ENCODE data around the gene FSTL4.

The FSTL4 gene

GRCh38 chr5:133461796-133462516 lies 150.4 kb downstream of the FSTL4 start:
- FAIRE-seq (no peak), DNase-seq (ENCODE audit: insufficient read length, low spot score) (no peak)
- TF ChIP-seq CTCF (IDR thresholded peaks at IDR 0.05; ENCODE audit: insufficient read depth, missing control alignments): no peak

GRCh38 chr5:133460172-133460758 lies 152.1 kb downstream of the FSTL4 start:
- no peak for FAIRE-seq
- peak; percentile 68 for TF ChIP-seq CTCF (IDR thresholded peaks at IDR 0.05; ENCODE audit: insufficient read depth, missing control alignments)
- peak; percentile 35 for DNase-seq (ENCODE audit: insufficient read length, low spot score)

- DNase-seq (ENCODE audit: insufficient read length, low spot score) (no peak), FAIRE-seq (no peak)
- TF ChIP-seq CTCF (IDR thresholded peaks at IDR 0.05; ENCODE audit: insufficient read depth, missing control alignments): no peak
Measured at GRCh38 chr5:133459474-133460160, 152.7 kb downstream of the FSTL4 start.

- DNase-seq (ENCODE audit: insufficient read length, low spot score): no peak
- no peak for TF ChIP-seq CTCF (IDR thresholded peaks at IDR 0.05; ENCODE audit: insufficient read depth, missing control alignments)
- no peak for FAIRE-seq
Measured at GRCh38 chr5:133458435-133458834, 153.9 kb downstream of the FSTL4 start.

- no peak for FAIRE-seq
- no peak for DNase-seq (ENCODE audit: insufficient read length, low spot score)
- no peak for TF ChIP-seq CTCF (IDR thresholded peaks at IDR 0.05; ENCODE audit: insufficient read depth, missing control alignments)
Measured at GRCh38 chr5:133457439-133458355, 154.6 kb downstream of the FSTL4 start.

GRCh38 chr5:133456933-133457402 lies 155.4 kb downstream of the FSTL4 start:
- FAIRE-seq: no peak
- TF ChIP-seq CTCF (IDR thresholded peaks at IDR 0.05; ENCODE audit: insufficient read depth, missing control alignments): no peak
- no peak for DNase-seq (ENCODE audit: insufficient read length, low spot score)

Data from D721Med (cell line).